DND-41 (cell line): ENCODE results near the gene CCNG2.

Experiments used
- ATAC-seq: fragments of 200-7000 bp; cut with Tn5 transposase; 3 replicates; pipeline ENCODE4 v1.9.1; 2021; ENCODE audit warnings: low read depth; ENCODE audit not compliant: insufficient read depth
- DNase-seq: peaks from one replicate; pipeline ENCODE4 v3.0.0-alpha.2; 2020
- H2AFZ ChIP-seq: 2 replicates; pipeline ENCODE4 v1.6.0; 2012; ENCODE audit warnings: low read depth, low read length
- H3K27ac ChIP-seq: 2 replicates; pipeline ENCODE4 v1.5.1; 2012; ENCODE audit warnings: low read length, inconsistent platforms
- H3K27me3 ChIP-seq: fragments of 200-600 bp; sonication (generic); 2 replicates; pipeline ENCODE4 v1.6.0; 2012; ENCODE audit warnings: low read length, mild to moderate bottlenecking, inconsistent platforms; ENCODE audit not compliant: insufficient read depth, poor library complexity
- H3K36me3 ChIP-seq: 2 replicates; pipeline ENCODE4 v1.5.1; 2012; ENCODE audit warnings: low read length, inconsistent platforms; ENCODE audit not compliant: insufficient read depth
- H3K4me1 ChIP-seq: 2 replicates; pipeline ENCODE4 v1.5.1; 2012; ENCODE audit warnings: mild to moderate bottlenecking, low read length; ENCODE audit not compliant: insufficient read depth
- H3K4me2 ChIP-seq: 2 replicates; pipeline ENCODE4 v1.6.0; 2012; ENCODE audit warnings: mild to moderate bottlenecking, moderate library complexity, low read length, inconsistent platforms; ENCODE audit not compliant: insufficient read depth
- H3K4me3 ChIP-seq, 2 experiments: fragments of 200-600 bp in 1 of 2; shearing (Covaris generic) in 1 of 2; 2 replicates each; pipeline ENCODE4 v1.5.1; 2012 to 2016; ENCODE audit warnings: inconsistent platforms in 2 of 2, low read length in 2 of 2, mild to moderate bottlenecking in 2 of 2, low read depth in 1 of 2, moderate library complexity in 1 of 2
- H3K79me2 ChIP-seq: 2 replicates; pipeline ENCODE4 v1.6.0; 2012; ENCODE audit warnings: low read length, inconsistent platforms; ENCODE audit not compliant: insufficient read depth
- H3K9ac ChIP-seq: 2 replicates; pipeline ENCODE4 v1.6.0; 2012; ENCODE audit warnings: low read depth, mild to moderate bottlenecking, inconsistent platforms, low read length, moderate library complexity
- H3K9me3 ChIP-seq: 2 replicates; pipeline ENCODE4 v1.5.1; 2012; ENCODE audit warnings: low read length, moderate library complexity, mild to moderate bottlenecking, inconsistent platforms; ENCODE audit not compliant: insufficient read depth, severe bottlenecking
- H4K20me1 ChIP-seq: 2 replicates; pipeline ENCODE4 v1.6.0; 2012; ENCODE audit warnings: low read length; ENCODE audit not compliant: insufficient read depth
- CTCF ChIP-seq: IDR thresholded peaks from 2 replicates; pipeline ENCODE4 v1.5.1; 2012; ENCODE audit warnings: borderline replicate concordance, low read length, moderate library complexity, mild to moderate bottlenecking; ENCODE audit not compliant: poor library complexity, severe bottlenecking; ENCODE audit errors: extremely low read depth
- EZH2 ChIP-seq: IDR thresholded peaks from 3 replicates; pipeline ENCODE4 v1.6.1; 2012; ENCODE audit warnings: borderline replicate concordance, low read depth, mild to moderate bottlenecking, moderate library complexity, low read length, inconsistent platforms; ENCODE audit not compliant: severe bottlenecking

CCNG2 gene

GRCh38 chr4:77193046-77193445, 36.0 kb downstream of the CCNG2 start:
- no peak overlapping the region for H3K4me2 ChIP-seq
- no peaks in the 10 kb centered on the region for H3K27me3 ChIP-seq
- H4K20me1 ChIP-seq: no peaks in the 10 kb centered on the region
- H3K36me3 ChIP-seq: no peaks in the 10 kb centered on the region
- H3K4me1 ChIP-seq: no peaks in the 10 kb centered on the region
- TF ChIP-seq EZH2 (no peak), CTCF (no peak)
- H3K79me2 ChIP-seq: no peaks in the 10 kb centered on the region
- DNase-seq (no peak), ATAC-seq (no peak)
- no peak overlapping the region for H3K27ac ChIP-seq
- no peaks in the 10 kb centered on the region for H3K9me3 ChIP-seq
- H3K9ac ChIP-seq: no peak overlapping the region
- no peak overlapping the region for H3K4me3 ChIP-seq
- H2AFZ ChIP-seq: no peak overlapping the region

DNA sequence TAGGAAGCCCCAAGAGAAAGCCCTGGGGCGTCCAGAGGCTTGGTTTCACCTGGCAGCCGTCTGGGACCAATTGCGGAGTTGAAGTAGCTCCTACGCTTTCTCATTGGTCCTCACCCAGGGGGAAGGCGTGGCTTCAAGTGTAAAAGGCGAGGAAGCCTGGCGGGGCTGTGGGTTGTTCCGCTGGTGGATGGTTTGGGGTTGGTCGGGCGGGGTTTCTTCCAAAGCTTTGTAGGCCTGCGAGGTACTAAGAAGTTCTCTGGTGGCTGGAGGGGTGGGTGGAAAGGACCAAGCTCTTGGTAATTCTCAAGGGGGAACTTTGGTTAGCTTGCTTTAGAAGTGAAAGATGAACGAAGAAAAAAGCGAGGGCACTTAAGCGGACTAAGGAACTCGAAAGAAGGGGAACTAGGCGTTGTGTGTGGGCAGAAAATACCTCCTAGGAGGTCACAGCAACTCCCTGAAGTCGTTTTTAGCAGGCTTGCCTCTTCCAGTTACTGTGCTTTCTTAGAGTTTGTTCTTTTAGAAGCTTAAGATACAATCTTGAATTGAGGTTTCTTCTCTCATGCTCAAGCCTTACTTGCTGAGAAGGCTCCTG, 36.6 kb downstream of the CCNG2 start:
- Histone ChIP-seq H3K9ac (no peak overlapping the region), H3K27ac (no peak overlapping the region), H3K4me1 (no peaks in the 10 kb centered on the region), H3K79me2 (no peaks in the 10 kb centered on the region), H3K27me3 (no peaks in the 10 kb centered on the region), H3K9me3 (no peaks in the 10 kb centered on the region), H3K4me2 (no peak overlapping the region), H3K4me3 (no peak overlapping the region), H2AFZ (no peak overlapping the region), H4K20me1 (no peaks in the 10 kb centered on the region), H3K36me3 (no peaks in the 10 kb centered on the region)
- DNase-seq (peak; percentile 4), ATAC-seq (0 out of 3 replicates have a peak, but pooled peaks have one; percentile 19)
- TF ChIP-seq CTCF: no peak
- no peak for TF ChIP-seq EZH2

DNA sequence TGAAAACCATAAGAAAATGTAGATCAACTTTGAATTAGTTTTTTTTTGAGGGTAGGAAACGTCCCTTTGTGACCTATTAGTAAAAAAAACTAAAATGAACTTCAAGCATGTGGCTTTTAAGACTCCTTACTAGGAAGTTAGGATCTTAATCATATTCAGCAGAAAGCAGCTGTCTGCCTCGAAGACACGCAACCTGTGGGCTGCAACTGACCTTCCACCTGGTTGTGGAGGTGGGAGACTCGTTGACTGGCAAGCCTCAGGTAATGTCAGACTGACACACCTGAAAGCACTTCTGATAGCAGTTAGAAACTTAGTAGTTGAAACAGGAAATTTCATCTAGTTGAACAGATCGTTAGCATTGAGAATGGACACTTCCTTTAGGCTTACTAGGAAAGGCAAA, 37.4 kb downstream of the CCNG2 start:
- H3K27ac ChIP-seq: no peak overlapping the region
- H3K4me2 ChIP-seq: no peak overlapping the region
- H3K4me1 ChIP-seq: no peaks in the 10 kb centered on the region
- H3K9ac ChIP-seq: no peak overlapping the region
- no peak for DNase-seq
- no peak overlapping the region for H2AFZ ChIP-seq
- no peaks in the 10 kb centered on the region for H3K27me3 ChIP-seq
- no peaks in the 10 kb centered on the region for H3K36me3 ChIP-seq
- no peaks in the 10 kb centered on the region for H3K79me2 ChIP-seq
- H3K9me3 ChIP-seq: no peaks in the 10 kb centered on the region
- H4K20me1 ChIP-seq: no peaks in the 10 kb centered on the region
- no peak for ATAC-seq
- no peak for TF ChIP-seq CTCF
- no peak overlapping the region for H3K4me3 ChIP-seq

DNA sequence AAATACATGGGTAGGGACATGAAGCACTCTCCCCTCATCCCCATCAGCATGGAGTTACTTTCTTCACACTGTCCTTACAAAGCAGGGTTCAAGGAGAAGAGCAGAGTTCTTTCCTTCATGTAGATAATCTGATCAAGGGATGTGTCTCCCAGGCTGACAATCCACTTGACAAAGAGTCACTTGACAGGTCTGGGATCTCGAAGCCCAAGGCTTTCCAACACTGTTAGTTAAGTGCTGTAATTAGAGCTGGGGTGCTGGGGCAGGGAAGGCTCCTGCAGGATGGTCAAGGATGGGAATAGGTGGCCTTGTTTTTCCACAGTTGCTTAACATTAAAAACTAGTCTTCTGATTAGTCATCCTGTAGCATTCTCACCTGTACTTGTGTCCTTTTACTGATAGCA, 38.0 kb downstream of the CCNG2 start:
- H3K4me1 ChIP-seq: no peaks in the 10 kb centered on the region
- H3K9ac ChIP-seq: no peak overlapping the region
- H3K27ac ChIP-seq: no peak overlapping the region
- no peak overlapping the region for H3K4me2 ChIP-seq
- TF ChIP-seq CTCF (no peak), EZH2 (no peak)
- H3K4me3 ChIP-seq: no peak overlapping the region
- no peak for DNase-seq
- H2AFZ ChIP-seq: no peak overlapping the region
- no peaks in the 10 kb centered on the region for H3K27me3 ChIP-seq
- ATAC-seq: no peak
- H3K9me3 ChIP-seq: no peaks in the 10 kb centered on the region
- no peaks in the 10 kb centered on the region for H4K20me1 ChIP-seq
- no peaks in the 10 kb centered on the region for H3K36me3 ChIP-seq
- H3K79me2 ChIP-seq: no peaks in the 10 kb centered on the region
